NCI-H1105 treated with DMSO at 0.1 percent for 48 hours (cell line): Measurements from ENCODE around the gene KLHDC9.

ENCODE experiments used
- DNase-seq: peaks from one replicate; lab custom pipeline; 2025; lab: John Stamatoyannopoulos, UW

The KLHDC9 gene

GRCh38 chr1:161076410-161076809 lies 21.8 kb upstream of the KLHDC9 start:
- no peak for DNase-seq

- DNase-seq: no peak
Observed at GRCh38 chr1:161077426-161077825, 20.7 kb upstream of the KLHDC9 start.

- no peak for DNase-seq
Observed at GRCh38 chr1:161079436-161080110, 18.6 kb upstream of the KLHDC9 start.

- DNase-seq: no peak
Observed at GRCh38 chr1:161080441-161081405, 17.4 kb upstream of the KLHDC9 start.

GRCh38 chr1:161081519-161081918 lies 16.6 kb upstream of the KLHDC9 start:
- no peak for DNase-seq

- no peak for DNase-seq
Observed at GRCh38 chr1:161082483-161082882, 15.7 kb upstream of the KLHDC9 start.

- DNase-seq: no peak
Observed at GRCh38 chr1:161082996-161083747, 15.0 kb upstream of the KLHDC9 start.

GRCh38 chr1:161083748-161084596 lies 14.2 kb upstream of the KLHDC9 start:
- DNase-seq: no peak

- no peak for DNase-seq
Observed at GRCh38 chr1:161084597-161084988, 13.6 kb upstream of the KLHDC9 start.

- no peak for DNase-seq
Observed at GRCh38 chr1:161085165-161085564, 13.0 kb upstream of the KLHDC9 start.

GRCh38 chr1:161086457-161086856 lies 11.7 kb upstream of the KLHDC9 start:
- DNase-seq: no peak

- DNase-seq: no peak
Observed at GRCh38 chr1:161088587-161089110, 9.5 kb upstream of the KLHDC9 start.

- DNase-seq: no peak
Observed at GRCh38 chr1:161089251-161089924, 8.8 kb upstream of the KLHDC9 start, which contains the start of gene NECTIN4. NECTIN4 (minus strand) TSS chr1:161089558; CDS start chr1:161089296, 262 bp downstream.

GRCh38 chr1:161089938-161090337 lies 8.2 kb upstream of the KLHDC9 start:
- no peak for DNase-seq

- DNase-seq: no peak
Observed at GRCh38 chr1:161090617-161091016, 7.5 kb upstream of the KLHDC9 start.

GRCh38 chr1:161091093-161091492 lies 7.1 kb upstream of the KLHDC9 start:
- no peak for DNase-seq

- DNase-seq: no peak
Observed at GRCh38 chr1:161091796-161092507, 6.2 kb upstream of the KLHDC9 start.

GRCh38 chr1:161092621-161093028 lies 5.5 kb upstream of the KLHDC9 start:
- DNase-seq: no peak

- no peak for DNase-seq
Observed at GRCh38 chr1:161094481-161094880, 3.7 kb upstream of the KLHDC9 start.

GRCh38 chr1:161095230-161095629 lies 2.9 kb upstream of the KLHDC9 start:
- DNase-seq: no peak
